ENCODE results near the gene NUMBL. TPM values are rescaled to one million over a fixed set of nuclear protein-coding genes. Genes with fewer than 3 reads are reported as not detected.
A peak's percentile ranks its signal among the peaks of the same experiment; 100 is the strongest.

NUMBL gene
- total and polyA plus RNA-seq, 2 of the 4 experiments (the other 2 are of a cell fraction): 6.3 to 29.0 TPM

DNA sequence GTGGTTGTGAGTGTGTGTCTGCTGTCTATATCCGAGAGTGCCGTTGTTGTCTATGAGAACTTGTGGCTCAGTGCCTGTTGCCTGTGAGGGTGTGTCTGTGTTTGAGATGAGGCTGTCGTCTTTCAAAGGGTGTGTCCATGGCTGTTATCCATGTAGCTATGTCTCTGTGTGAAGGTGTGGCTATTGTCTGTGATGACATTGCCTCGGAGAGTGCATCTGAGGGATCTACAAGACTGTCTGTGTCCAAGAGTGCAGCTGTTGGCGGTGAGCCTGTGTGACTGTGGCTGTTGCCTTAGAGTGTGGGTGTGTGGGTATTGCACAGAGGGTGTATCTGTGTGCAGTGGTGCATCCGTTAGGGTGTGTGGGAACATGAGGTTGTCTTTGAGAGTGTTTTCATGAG, 4.9 kb downstream of the NUMBL start:
- H3K9me3 ChIP-seq (ENCODE audit: control insufficient read depth, insufficient read depth, low read length): no peaks in the 10 kb centered on the region
- no peak overlapping the region for H2AFZ ChIP-seq (replicated peaks; ENCODE audit: low read length, poor library complexity)
- no peak overlapping the region for H3K9ac ChIP-seq (ENCODE audit: low read depth, low read length)
- BruUV-seq (replicated peaks): no TSS peak
- H3K36me3 ChIP-seq (ENCODE audit: control insufficient read depth, insufficient read depth, low read length): peaks cover 51% of the 10 kb centered on the region
- no peak overlapping the region for H4K8ac ChIP-seq (ENCODE audit: low read depth in 2 of 2, low read length in 2 of 2)
- TF ChIP-seq RFX5 (IDR thresholded peaks at IDR 0.05; ENCODE audit: low read depth, low read length) (no peak), MAFK (IDR thresholded peaks at IDR 0.05; ENCODE audit: low read depth, low read length) (no peak), CHD1 (IDR thresholded peaks at IDR 0.05; ENCODE audit: low read depth, low read length) (no peak), ELK1 (IDR thresholded peaks at IDR 0.05; ENCODE audit: borderline replicate concordance, low read depth, low read length) (no peak), RCOR1 (IDR thresholded peaks at IDR 0.05; ENCODE audit: insufficient replicate concordance, low read length) (no peak), BHLHE40 (IDR thresholded peaks at IDR 0.05; ENCODE audit: low read depth, low read length) (no peak), NFE2L2 (IDR thresholded peaks at IDR 0.05; ENCODE audit: low read depth, low read length) (no peak), RAD21 (IDR thresholded peaks at IDR 0.05; ENCODE audit: low read length) (no peak), CEBPB (IDR thresholded peaks at IDR 0.05; ENCODE audit: low read depth, low read length) (no peak), FOS (IDR thresholded peaks at IDR 0.05; ENCODE audit: low read depth, low read length) (no peak), CTCF (conservative IDR thresholded peaks at IDR 0.05; ENCODE audit: low read depth, low read length) (no peak)
- peaks cover 29% of the 10 kb centered on the region for H3K9me1 ChIP-seq (ENCODE audit: insufficient read depth, low read length)
- intact Hi-C loops (cut with micrococcal nuclease) (no loop called here), in situ Hi-C loops (cut with MboI; ENCODE audit: low sequenced_read_pairs) (no loop called here), dilution Hi-C loops (cut with HindIII; ENCODE audit: low sequenced_read_pairs, unreplicated experiment) (no loop called here)
- H3K4ac ChIP-seq (ENCODE audit: low read depth, low read length): no peak overlapping the region
- H2BK15ac ChIP-seq (ENCODE audit: low read depth, low read length): no peak overlapping the region
- H3K4me3 ChIP-seq (ENCODE audit: insufficient read depth, low read depth, low read length): no peak overlapping the region
- H4K20me1 ChIP-seq (ENCODE audit: insufficient read depth, low read length): peaks cover 45% of the 10 kb centered on the region
- no peak overlapping the region for H3K27ac ChIP-seq (ENCODE audit: insufficient read depth, low read length)
- DNase-seq (no peak), ATAC-seq (ENCODE audit: low read depth) (no peak)
- no peak overlapping the region for H3K4me2 ChIP-seq (ENCODE audit: low read depth, low read length)
- peaks cover 35 to 77% of the 10 kb centered on the region in 2 experiments for H3K79me1 ChIP-seq (ENCODE audit: low read depth in 1 of 2, low read length in 2 of 2)
- H3K14ac ChIP-seq (replicated peaks; ENCODE audit: low read depth, low read length): no peak overlapping the region
- no peak overlapping the region for H3K56ac ChIP-seq (ENCODE audit: extremely low read depth, insufficient read depth, low read length)
- H2BK20ac ChIP-seq (ENCODE audit: low read depth, low read length): no peak overlapping the region
- ChIA-PET POLR2A (ENCODE audit: unreplicated experiment) (no interaction called here), CTCF (no interaction called here)
- no peak overlapping the region for H2BK5ac ChIP-seq (ENCODE audit: low read depth, low read length, poor library complexity, severe bottlenecking)
- H2AK5ac ChIP-seq (ENCODE audit: low read depth, low read length): no peak overlapping the region
- H2BK120ac ChIP-seq (ENCODE audit: low read depth, low read length): no peak overlapping the region
- H3K27me3 ChIP-seq (ENCODE audit: control insufficient read depth, insufficient read depth, low read length): no peaks in the 10 kb centered on the region
- H3K4me1 ChIP-seq (ENCODE audit: control insufficient read depth, insufficient read depth, low read length): peaks cover 12% of the 10 kb centered on the region
- no peak overlapping the region for H3K18ac ChIP-seq (ENCODE audit: low read depth, low read length)
- peak overlapping the region; percentile 5 for H2AK9ac ChIP-seq (replicated peaks; ENCODE audit: low read depth, low read length, poor library complexity)
- H4K5ac ChIP-seq (ENCODE audit: low read depth, low read length): no peak overlapping the region
- H3K23ac ChIP-seq (ENCODE audit: low read depth, low read length): no peak overlapping the region
- H4K91ac ChIP-seq (ENCODE audit: insufficient read depth, low read depth, low read length): no peak overlapping the region
- WGBS, 2 experiments (ENCODE audit: extremely low coverage in 2 of 2, insufficient read length in 1 of 2): 91% methylated on average over 5 of the region's 6 CpGs; no CpG with 5 or more reads in 1 of the 2 experiments
